VCaP (cell line): ENCODE data around the gene STK36.

ENCODE experiments used
- H3K27ac ChIP-seq: fragments of 450-650 bp; 2 replicates; pipeline ENCODE4 v1.5.1; 2017
- TF ChIP-seq, protein P1 (sequence below): fragments of 450-650 bp; conservative IDR thresholded peaks from 2 replicates; pipeline ENCODE4 v1.5.1; 2017; ENCODE audit warnings: mild to moderate bottlenecking, moderate library complexity

Gene STK36

DNA sequence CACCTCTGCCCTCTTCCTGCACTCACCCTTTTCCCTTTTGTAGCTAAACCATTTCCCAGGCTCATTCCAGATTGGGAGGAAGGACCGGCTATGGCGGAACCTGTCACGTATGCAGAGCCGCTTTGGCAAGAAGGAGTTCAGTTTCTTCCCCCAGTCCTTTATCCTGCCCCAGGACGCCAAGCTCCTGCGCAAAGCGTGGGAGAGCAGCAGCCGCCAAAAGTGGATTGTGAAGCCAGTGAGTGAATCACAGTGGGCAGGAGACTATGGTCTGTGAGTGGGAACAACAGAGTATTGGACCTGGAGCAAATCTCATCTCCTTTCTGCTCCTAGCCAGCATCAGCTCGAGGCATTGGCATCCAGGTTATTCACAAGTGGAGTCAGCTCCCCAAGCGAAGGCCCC lies 75.1 kb downstream of the STK36 start:
- no peak overlapping the region for H3K27ac ChIP-seq
- TF ChIP-seq, protein P1, sequence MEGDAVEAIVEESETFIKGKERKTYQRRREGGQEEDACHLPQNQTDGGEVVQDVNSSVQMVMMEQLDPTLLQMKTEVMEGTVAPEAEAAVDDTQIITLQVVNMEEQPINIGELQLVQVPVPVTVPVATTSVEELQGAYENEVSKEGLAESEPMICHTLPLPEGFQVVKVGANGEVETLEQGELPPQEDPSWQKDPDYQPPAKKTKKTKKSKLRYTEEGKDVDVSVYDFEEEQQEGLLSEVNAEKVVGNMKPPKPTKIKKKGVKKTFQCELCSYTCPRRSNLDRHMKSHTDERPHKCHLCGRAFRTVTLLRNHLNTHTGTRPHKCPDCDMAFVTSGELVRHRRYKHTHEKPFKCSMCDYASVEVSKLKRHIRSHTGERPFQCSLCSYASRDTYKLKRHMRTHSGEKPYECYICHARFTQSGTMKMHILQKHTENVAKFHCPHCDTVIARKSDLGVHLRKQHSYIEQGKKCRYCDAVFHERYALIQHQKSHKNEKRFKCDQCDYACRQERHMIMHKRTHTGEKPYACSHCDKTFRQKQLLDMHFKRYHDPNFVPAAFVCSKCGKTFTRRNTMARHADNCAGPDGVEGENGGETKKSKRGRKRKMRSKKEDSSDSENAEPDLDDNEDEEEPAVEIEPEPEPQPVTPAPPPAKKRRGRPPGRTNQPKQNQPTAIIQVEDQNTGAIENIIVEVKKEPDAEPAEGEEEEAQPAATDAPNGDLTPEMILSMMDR = no peak

DNA sequence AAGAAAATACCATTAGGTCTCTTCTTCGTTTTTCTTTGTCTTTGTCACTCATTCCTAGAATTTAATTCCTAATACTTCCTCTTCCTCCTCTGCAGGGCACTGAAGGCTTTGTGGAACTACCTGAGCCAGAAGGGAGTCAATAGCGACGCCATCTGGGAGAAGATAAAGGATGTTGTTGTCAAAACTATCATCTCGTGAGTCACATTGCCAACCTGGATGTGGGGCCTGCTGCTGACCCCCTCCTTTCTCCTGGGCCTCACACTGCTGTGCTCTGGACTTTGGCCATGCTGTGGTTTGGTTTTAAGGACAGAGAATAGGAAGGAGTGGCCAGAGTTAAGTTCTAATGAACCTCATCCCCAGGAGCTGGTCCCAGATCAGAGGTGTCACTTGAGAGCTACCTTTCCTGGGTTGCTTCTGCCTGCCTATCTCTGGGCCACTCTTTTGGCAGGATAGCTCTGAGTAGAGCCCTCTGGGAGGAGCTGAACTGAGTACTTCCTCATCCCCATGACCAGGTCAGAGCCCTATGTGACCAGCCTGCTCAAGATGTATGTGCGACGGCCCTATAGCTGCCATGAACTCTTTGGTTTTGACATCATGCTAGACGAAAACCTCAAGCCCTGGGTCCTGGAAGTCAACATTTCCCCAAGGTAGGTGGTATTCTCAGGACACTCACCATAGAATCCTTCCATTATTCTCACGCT lies 77.0 kb downstream of the STK36 start:
- TF ChIP-seq, protein P1 = no peak
- no peak overlapping the region for H3K27ac ChIP-seq
